Activated CD4-positive, alpha-beta memory T cell treated with anti-CD3 and anti-CD28 coated beads for 36 hours (primary cell): ENCODE data around the gene VSTM4. TPM values are rescaled to one million over a fixed set of nuclear protein-coding genes. Genes with fewer than 3 reads are reported as not detected.

Source experiments
- CTCF ChIA-PET: fragments of 350-600 bp; sonication (Branson Sonifier 250); formaldehyde crosslinking; loops from one replicate; lab custom pipeline; 2021; ENCODE audit warnings: antibody characterized with exemption, inconsistent platforms; lab: Charles Lee
- POLR2A ChIA-PET: fragments of 350-600 bp; sonication (Branson Sonifier 250); formaldehyde crosslinking; loops from one replicate; lab custom pipeline; 2021; ENCODE audit warnings: antibody characterized with exemption; lab: Charles Lee
- DNase-seq: peaks from one replicate; pipeline ENCODE4 v3.0.0-alpha.2; 2020
- H3K27ac Mint-ChIP-seq: one replicate; pipeline ENCODE4 v1.8.0; 2021; ENCODE audit warnings: mixed read lengths
- H3K27me3 Mint-ChIP-seq: one replicate; pipeline ENCODE4 v1.8.0; 2021; ENCODE audit warnings: mixed read lengths
- H3K36me3 Mint-ChIP-seq: one replicate; pipeline ENCODE4 v1.8.0; 2021; ENCODE audit warnings: mixed read lengths
- H3K4me1 Mint-ChIP-seq: one replicate; pipeline ENCODE4 v1.8.0; 2021; ENCODE audit warnings: low read depth, mixed read lengths
- H3K4me3 Mint-ChIP-seq: one replicate; pipeline ENCODE4 v1.8.0; 2021; ENCODE audit warnings: mild to moderate bottlenecking, mixed read lengths
- H3K9me3 Mint-ChIP-seq: one replicate; pipeline ENCODE4 v1.8.0; 2021; ENCODE audit warnings: mixed read lengths
- intact Hi-C: fragments of 100-400 bp; cut with micrococcal nuclease; formaldehyde crosslinking; loops from one replicate; pipeline ENCODE4 v1.15.1; 2023
- total RNA-seq, 2 experiments: library from RNA; stranded (reverse); gene quantifications; one replicate each; pipeline ENCODE4 v1.2.3, GENCODE V29; 2021

VSTM4 gene
- total RNA-seq, 2 experiments from 2014 or later, result 0.10 to 0.24 TPM

GRCh38 chr10:49081547-49082275 lies 33.6 kb downstream of the VSTM4 start:
- Mint-ChIP-seq H3K9me3 (peaks cover 9% of the 10 kb centered on the region), H3K27me3 (peaks cover 4% of the 10 kb centered on the region), H3K4me1 (peaks cover 22% of the 10 kb centered on the region), H3K27ac (no peak overlapping the region), H3K36me3 (no peaks in the 10 kb centered on the region), H3K4me3 (no peak overlapping the region)
- intact Hi-C loops, result no loop called here
- POLR2A ChIA-PET, result interaction anchor here (1.2 kb wide), 1 partner anchor 11 kb away, joined by 4 read pairs; no protein-coding TSS in a partner anchor
- CTCF ChIA-PET, result no interaction called here
- DNase-seq, result no peak

- CTCF ChIA-PET, result interaction anchor here (1.3 kb wide), 1 partner anchor 11 kb away, joined by 6 read pairs; no protein-coding TSS in a partner anchor
- H3K4me3 Mint-ChIP-seq, result no peak overlapping the region
- peaks cover 6% of the 10 kb centered on the region for H3K27me3 Mint-ChIP-seq
- H3K27ac Mint-ChIP-seq, result no peak overlapping the region
- H3K36me3 Mint-ChIP-seq, result no peaks in the 10 kb centered on the region
- H3K9me3 Mint-ChIP-seq, result peaks cover 1% of the 10 kb centered on the region
- H3K4me1 Mint-ChIP-seq, result peaks cover 27% of the 10 kb centered on the region
- POLR2A ChIA-PET, result interaction anchor here (1.2 kb wide), 1 partner anchor 11 kb away, joined by 4 read pairs; no protein-coding TSS in a partner anchor
- intact Hi-C loops, result no loop called here
- no peak for DNase-seq
These were observed 34.4 kb downstream of the VSTM4 start for GRCh38 chr10:49080965-49081364.

- no peak overlapping the region for H3K27ac Mint-ChIP-seq
- H3K36me3 Mint-ChIP-seq, result no peaks in the 10 kb centered on the region
- H3K9me3 Mint-ChIP-seq, result no peaks in the 10 kb centered on the region
- intact Hi-C loops, result no loop called here
- no peak for DNase-seq
- no peak overlapping the region for H3K4me3 Mint-ChIP-seq
- ChIA-PET POLR2A (interaction anchor here (1.2 kb wide), 1 partner anchor 10 kb away, joined by 4 read pairs; no protein-coding TSS in a partner anchor), CTCF (interaction anchor here (1.3 kb wide), 1 partner anchor 10 kb away, joined by 6 read pairs; no protein-coding TSS in a partner anchor)
- H3K27me3 Mint-ChIP-seq, result peaks cover 8% of the 10 kb centered on the region
- H3K4me1 Mint-ChIP-seq, result peaks cover 27% of the 10 kb centered on the region
These were observed 35.3 kb downstream of the VSTM4 start for GRCh38 chr10:49080071-49080470.

- intact Hi-C loops, result loop anchor here (5.0 kb wide), 3 partner anchors 83 to 173 kb away; no protein-coding TSS in a partner anchor
- no peaks in the 10 kb centered on the region for H3K9me3 Mint-ChIP-seq
- CTCF ChIA-PET, result interaction anchor here (1.3 kb wide), 1 partner anchor 9 kb away, joined by 6 read pairs; no protein-coding TSS in a partner anchor
These were observed 35.8 kb downstream of the VSTM4 start for GRCh38 chr10:49079499-49079898.

GRCh38 chr10:49079072-49079471 lies 36.2 kb downstream of the VSTM4 start:
- no peak overlapping the region for H3K27ac Mint-ChIP-seq
- H3K36me3 Mint-ChIP-seq, result no peaks in the 10 kb centered on the region
- H3K9me3 Mint-ChIP-seq, result no peaks in the 10 kb centered on the region
- ChIA-PET POLR2A (no interaction called here), CTCF (no interaction called here)
- DNase-seq, result no peak
- intact Hi-C loops, result loop anchor here (5.0 kb wide), 3 partner anchors 83 to 173 kb away; no protein-coding TSS in a partner anchor
- H3K4me3 Mint-ChIP-seq, result no peak overlapping the region
- peaks cover 27% of the 10 kb centered on the region for H3K4me1 Mint-ChIP-seq
- H3K27me3 Mint-ChIP-seq, result peaks cover 8% of the 10 kb centered on the region

More at GRCh38 chr10:49079499-49079898, 35.8 kb downstream of the VSTM4 start:
- H3K27ac Mint-ChIP-seq, result no peak overlapping the region
- H3K4me3 Mint-ChIP-seq, result no peak overlapping the region
- no peak for DNase-seq
- peaks cover 27% of the 10 kb centered on the region for H3K4me1 Mint-ChIP-seq
- H3K36me3 Mint-ChIP-seq, result no peaks in the 10 kb centered on the region
- POLR2A ChIA-PET, result no interaction called here
- peaks cover 8% of the 10 kb centered on the region for H3K27me3 Mint-ChIP-seq

GRCh38 chr10:49078433-49078832 lies 36.9 kb downstream of the VSTM4 start:
- H3K27me3 Mint-ChIP-seq, result peaks cover 8% of the 10 kb centered on the region

GRCh38 chr10:49076741-49077521 lies 38.4 kb downstream of the VSTM4 start:
- ChIA-PET CTCF (no interaction called here), POLR2A (interaction anchor here (0.6 kb wide), 1 partner anchor 993 kb away, joined by 3 read pairs; no protein-coding TSS in a partner anchor)
- DNase-seq, result peak; percentile 46
- peaks cover 8% of the 10 kb centered on the region for H3K27me3 Mint-ChIP-seq
- H3K4me1 Mint-ChIP-seq, result peaks cover 27% of the 10 kb centered on the region
- no peak overlapping the region for H3K4me3 Mint-ChIP-seq
- no peaks in the 10 kb centered on the region for H3K36me3 Mint-ChIP-seq
- no peak overlapping the region for H3K27ac Mint-ChIP-seq
- no peaks in the 10 kb centered on the region for H3K9me3 Mint-ChIP-seq
- intact Hi-C loops, result loop anchor here (5.0 kb wide), 3 partner anchors 85 to 175 kb away; no protein-coding TSS in a partner anchor

More at GRCh38 chr10:49078433-49078832, 36.9 kb downstream of the VSTM4 start:
- Mint-ChIP-seq H3K9me3 (no peaks in the 10 kb centered on the region), H3K36me3 (no peaks in the 10 kb centered on the region), H3K4me1 (peaks cover 27% of the 10 kb centered on the region), H3K4me3 (no peak overlapping the region), H3K27ac (no peak overlapping the region)
- intact Hi-C loops, result loop anchor here (5.0 kb wide), 3 partner anchors 84 to 174 kb away; no protein-coding TSS in a partner anchor
- no peak for DNase-seq
- CTCF ChIA-PET, result no interaction called here
- POLR2A ChIA-PET, result no interaction called here

- H3K4me3 Mint-ChIP-seq, result no peak overlapping the region
- H3K27me3 Mint-ChIP-seq, result peaks cover 8% of the 10 kb centered on the region
- no peak for DNase-seq
- peaks cover 27% of the 10 kb centered on the region for H3K4me1 Mint-ChIP-seq
- H3K27ac Mint-ChIP-seq, result no peak overlapping the region
- no peaks in the 10 kb centered on the region for H3K9me3 Mint-ChIP-seq
- ChIA-PET POLR2A (no interaction called here), CTCF (no interaction called here)
- H3K36me3 Mint-ChIP-seq, result no peaks in the 10 kb centered on the region
- intact Hi-C loops, result loop anchor here (5.0 kb wide), 3 partner anchors 86 to 176 kb away; no protein-coding TSS in a partner anchor
These were observed 39.0 kb downstream of the VSTM4 start for GRCh38 chr10:49076319-49076718.

GRCh38 chr10:49075743-49076142 lies 39.6 kb downstream of the VSTM4 start:
- ChIA-PET CTCF (no interaction called here), POLR2A (no interaction called here)
- H3K27me3 Mint-ChIP-seq, result peaks cover 8% of the 10 kb centered on the region
- no peak overlapping the region for H3K27ac Mint-ChIP-seq
- H3K9me3 Mint-ChIP-seq, result no peaks in the 10 kb centered on the region
- intact Hi-C loops, result loop anchor here (5.0 kb wide), 3 partner anchors 87 to 177 kb away; no protein-coding TSS in a partner anchor
- DNase-seq, result no peak
- peaks cover 27% of the 10 kb centered on the region for H3K4me1 Mint-ChIP-seq
- no peaks in the 10 kb centered on the region for H3K36me3 Mint-ChIP-seq
- H3K4me3 Mint-ChIP-seq, result no peak overlapping the region

GRCh38 chr10:49074836-49075682 lies 40.3 kb downstream of the VSTM4 start:
- intact Hi-C loops, result loop anchor here (5.0 kb wide), 3 partner anchors 87 to 177 kb away; no protein-coding TSS in a partner anchor
- ChIA-PET CTCF (no interaction called here), POLR2A (no interaction called here)
- peaks cover 23% of the 10 kb centered on the region for H3K4me1 Mint-ChIP-seq
- DNase-seq, result no peak
- H3K27ac Mint-ChIP-seq, result no peak overlapping the region
- H3K4me3 Mint-ChIP-seq, result no peak overlapping the region
- no peaks in the 10 kb centered on the region for H3K9me3 Mint-ChIP-seq
- peaks cover 8% of the 10 kb centered on the region for H3K27me3 Mint-ChIP-seq
- no peaks in the 10 kb centered on the region for H3K36me3 Mint-ChIP-seq

- Mint-ChIP-seq H3K27me3 (peaks cover 8% of the 10 kb centered on the region), H3K4me1 (peaks cover 10% of the 10 kb centered on the region), H3K9me3 (no peaks in the 10 kb centered on the region), H3K36me3 (no peaks in the 10 kb centered on the region), H3K27ac (no peak overlapping the region), H3K4me3 (no peak overlapping the region)
- CTCF ChIA-PET, result no interaction called here
- POLR2A ChIA-PET, result no interaction called here
- DNase-seq, result no peak
- intact Hi-C loops, result no loop called here
These were observed 43.0 kb downstream of the VSTM4 start for GRCh38 chr10:49072166-49072885.
